HG03432 (cell line): ENCODE measurements around the gene COL24A1.
A peak's percentile ranks its signal among the peaks of the same experiment; 100 is the strongest.
"Not testable (repeated sequence)": the region's sequence is repeated elsewhere in the genome, so short reads cannot be mapped to it uniquely, and the experiment has no call there.

Experiments used
- ATAC-seq: cut with Tn5 transposase; IDR thresholded peaks from one replicate; pipeline ENCODE4 v1.9.1; 2021; ENCODE audit warnings: mild to moderate bottlenecking, moderate library complexity; ENCODE audit not compliant: unreplicated experiment

Gene COL24A1

DNA sequence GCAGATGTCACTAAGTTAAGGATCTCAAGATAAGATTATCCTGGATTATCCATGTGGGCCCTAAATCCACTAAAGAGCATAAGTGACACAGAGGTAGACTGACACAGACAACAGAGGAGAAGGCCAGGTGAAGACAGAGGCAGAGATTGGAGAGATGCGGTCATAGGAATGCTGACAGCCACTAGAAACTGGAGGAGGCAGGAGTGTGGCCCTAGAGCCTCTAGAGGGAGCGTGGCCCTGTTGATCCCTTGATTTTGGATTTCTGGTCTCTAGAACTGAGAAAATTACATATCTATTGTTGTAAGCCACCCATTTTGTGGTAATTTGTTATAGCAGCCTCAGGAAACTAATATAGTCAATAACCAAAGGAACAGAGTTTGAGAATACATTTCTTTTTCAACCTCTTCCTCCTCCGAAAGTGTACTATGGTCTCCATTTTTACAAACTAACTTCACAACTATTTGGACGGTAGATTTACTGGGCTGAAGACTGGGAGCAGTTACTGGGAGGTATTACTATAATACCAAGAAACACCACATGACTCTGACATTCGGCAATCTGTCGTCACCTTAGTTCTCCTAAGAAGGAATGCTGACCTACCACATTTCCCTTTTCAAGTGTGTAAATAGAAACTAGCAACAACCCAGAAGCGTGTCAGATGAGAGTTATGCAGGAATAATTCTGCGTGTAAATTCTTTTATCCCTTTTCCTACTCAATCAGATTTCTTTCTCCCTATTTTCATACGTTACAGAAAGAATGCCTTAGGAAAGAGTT is 332.3 kb downstream of the COL24A1 start:
- ATAC-seq, result no peak

DNA sequence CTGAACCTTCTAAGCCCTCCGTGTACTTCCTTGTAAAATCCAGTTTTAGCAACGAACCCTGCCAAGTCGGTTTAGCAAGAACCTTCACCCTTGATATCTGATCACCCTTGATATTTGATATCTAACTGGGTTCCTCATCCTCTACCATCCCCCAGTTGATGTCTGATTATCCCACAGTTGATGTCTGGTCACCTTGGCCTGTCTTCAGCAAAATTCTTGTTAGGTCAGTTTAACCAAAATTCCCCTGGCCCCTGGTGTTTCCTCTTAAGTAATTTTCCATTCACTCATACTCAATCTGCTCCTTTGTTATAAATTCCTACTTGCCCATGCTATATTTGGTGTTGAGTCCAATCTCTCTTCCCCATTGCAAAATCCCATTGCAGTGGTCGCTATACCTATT is 333.9 kb downstream of the COL24A1 start:
- no peak for ATAC-seq

DNA sequence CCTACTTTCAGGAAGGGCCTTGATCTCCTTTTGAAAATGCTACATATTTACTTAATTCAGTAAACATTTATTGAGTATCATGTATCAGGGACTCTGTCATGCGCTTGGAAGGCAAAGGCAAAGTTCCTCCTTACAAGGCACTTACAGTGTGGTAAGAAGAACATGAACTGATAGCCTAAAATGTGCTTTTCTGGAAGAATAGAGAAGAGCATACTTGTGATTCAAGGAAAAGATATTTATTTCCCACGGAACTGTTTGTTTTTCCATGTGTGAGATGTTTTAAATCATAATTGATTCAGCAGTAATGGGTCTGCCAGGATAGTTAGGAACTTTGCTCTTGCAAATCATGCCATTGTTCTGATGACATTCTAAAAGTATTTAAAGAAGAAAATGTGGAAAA is 338.2 kb downstream of the COL24A1 start:
- ATAC-seq, result no peak

DNA sequence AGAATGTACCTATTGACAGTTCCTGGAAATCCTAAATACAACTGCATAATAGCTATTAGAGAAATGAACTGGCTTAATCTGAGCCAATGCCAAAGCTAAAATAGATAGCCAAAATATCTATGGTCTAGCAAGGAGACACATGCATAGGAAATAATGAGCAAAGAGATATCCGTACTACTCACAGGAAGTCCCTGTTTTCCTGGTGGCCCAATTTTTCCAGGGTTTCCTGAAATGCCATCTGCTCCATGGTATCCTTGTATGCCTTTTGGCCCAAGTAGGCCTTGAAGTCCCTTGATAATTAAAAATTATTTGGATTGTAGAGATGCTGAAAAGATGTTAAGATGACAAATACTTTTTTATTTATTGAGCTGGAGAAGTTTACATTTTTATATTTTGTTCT is 340.0 kb downstream of the COL24A1 start:
- ATAC-seq, result no peak

DNA sequence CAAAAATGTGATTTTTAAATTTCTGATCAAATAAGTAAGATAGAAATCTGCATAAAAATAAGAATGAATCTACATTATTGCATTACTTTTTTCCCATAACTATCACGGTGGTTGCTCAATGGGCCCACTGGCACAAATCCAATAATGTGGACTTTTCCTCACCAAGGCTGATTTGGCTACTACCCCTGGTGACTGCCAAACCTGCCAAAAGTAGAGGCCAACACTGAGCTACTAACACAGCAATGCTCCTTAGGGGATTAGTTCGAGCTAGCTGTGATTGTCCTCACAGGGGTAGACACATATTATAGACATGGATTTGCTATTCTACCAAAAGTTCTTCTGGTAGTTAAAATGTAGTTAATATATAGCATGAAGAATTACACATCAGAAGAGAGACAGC is 340.7 kb downstream of the COL24A1 start:
- ATAC-seq, result no peak

DNA sequence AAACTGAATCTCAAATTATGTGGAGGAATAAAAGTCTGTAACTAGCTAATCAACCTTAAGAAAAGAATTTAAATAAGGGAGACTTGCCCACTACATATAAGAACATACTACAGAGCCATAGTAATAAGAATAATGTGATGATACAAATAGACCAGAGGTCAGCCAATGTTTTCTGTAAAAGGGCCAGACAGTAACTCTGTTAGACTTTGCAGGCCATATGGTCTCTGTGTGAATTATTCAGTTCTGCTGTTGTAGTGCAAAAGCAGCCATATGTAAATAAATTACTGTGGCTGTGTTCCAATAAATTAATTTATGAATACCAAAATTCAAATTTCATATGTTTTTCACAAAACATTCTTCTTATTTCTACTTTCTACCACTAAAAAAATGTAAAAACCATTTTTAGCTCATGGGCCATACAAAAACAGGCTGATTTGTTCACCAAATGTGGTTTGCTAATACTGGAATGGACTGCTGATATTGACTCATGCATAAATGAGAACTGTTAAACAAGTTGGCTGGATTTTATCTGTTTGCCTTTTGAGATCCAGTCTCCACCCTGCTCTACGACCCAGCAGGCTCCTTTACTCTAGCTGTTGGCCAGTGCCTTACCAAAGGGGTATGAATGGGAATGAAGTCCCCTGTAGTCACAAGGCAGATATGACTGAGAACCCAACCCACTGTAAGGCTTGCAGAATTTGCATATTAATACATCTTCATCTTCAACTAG is 350.2 kb downstream of the COL24A1 start:
- no peak for ATAC-seq

DNA sequence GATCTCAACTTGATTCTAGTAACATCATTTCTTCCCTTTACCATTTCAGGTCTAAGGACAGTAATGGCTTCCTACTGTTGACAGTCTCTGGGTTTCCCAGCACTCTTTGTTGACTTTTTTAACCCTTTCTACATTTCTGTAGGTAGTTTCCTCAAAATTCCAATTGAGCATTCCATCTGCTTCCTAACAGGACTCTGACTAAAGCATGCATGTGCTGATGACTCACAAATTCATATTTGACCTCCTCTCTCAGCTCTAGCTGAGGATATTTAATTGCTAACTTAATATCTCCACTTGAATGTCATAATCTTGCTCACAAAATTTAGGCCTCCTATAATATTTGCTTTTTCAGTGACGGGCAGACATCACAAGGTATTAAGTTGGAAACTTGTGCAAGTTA is 355.1 kb downstream of the COL24A1 start:
- ATAC-seq, result no peak

DNA sequence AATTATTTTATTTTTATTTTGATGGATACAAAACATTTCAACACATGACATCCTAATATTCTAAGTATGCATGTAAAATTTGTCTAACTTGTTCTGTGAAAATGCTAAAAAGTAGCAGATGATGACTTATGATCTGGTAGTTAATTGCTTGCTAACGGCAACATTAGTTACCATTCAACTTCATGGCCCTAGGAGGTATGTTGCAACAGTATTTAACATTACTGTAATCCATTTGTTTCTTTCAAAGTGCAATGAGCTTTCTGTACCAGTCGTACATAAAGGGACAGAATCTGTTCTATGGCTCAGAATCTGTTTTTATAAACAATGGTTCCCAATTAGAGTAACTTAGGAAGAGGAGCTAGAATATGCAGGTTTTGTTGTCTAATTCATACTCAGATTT is 356.8 kb downstream of the COL24A1 start:
- ATAC-seq, result no peak

DNA sequence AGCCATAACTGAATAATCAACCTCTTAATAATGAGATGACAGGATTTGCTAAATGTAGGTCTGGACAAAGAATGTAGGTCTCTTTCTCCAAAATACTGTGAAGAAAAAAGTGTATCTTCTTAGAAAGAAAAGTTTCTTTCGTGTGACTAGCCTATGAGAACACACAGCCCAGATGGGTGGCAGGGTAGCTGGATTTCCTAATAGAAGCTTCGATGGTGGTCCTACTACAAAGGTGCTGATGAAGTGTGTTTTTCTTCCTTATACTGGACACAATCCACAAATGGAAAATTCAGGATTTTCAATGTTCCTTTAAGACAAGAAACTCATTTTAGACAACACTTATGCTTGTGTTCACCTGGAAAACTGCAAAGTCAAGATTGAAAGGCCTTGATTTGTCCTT is 358.2 kb downstream of the COL24A1 start:
- ATAC-seq, result no peak

DNA sequence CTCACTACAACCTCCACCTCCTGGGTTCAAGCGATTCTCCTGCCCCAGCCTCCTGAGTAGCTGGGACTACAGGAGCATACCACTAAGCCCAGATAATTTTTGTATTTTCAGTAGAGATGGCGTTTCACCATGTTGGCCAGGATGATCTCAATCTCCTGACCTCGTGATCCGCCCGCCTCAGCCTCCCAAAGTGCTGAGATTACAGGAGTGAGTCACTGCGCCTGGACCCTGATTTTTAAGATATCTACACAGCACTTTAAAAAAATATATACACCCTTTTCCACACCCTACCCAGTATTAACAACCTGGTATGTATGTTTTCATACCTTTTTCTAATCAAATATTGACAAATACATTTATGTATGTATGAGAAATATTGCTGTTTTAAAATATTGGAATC is 379.6 kb downstream of the COL24A1 start:
- ATAC-seq, result not testable (repeated sequence)

DNA sequence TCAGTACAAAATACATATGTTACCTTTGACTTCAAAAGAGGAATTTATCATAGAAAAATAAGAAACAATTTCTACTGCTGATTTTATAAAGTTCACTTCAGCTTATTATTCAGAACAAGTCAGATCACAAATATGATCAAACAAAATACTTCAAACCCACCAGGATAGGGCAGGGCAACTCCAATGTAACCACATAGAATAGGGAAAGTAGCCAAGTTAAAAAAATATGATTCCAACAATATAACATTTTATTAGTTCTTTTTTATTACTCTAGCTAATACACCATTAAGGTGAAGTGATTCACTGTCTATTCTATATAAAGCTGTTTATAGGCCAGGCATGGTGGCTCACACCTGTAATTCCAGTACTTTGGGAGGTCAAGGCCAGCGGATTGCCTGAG is 393.8 kb downstream of the COL24A1 start:
- ATAC-seq, result no peak

DNA sequence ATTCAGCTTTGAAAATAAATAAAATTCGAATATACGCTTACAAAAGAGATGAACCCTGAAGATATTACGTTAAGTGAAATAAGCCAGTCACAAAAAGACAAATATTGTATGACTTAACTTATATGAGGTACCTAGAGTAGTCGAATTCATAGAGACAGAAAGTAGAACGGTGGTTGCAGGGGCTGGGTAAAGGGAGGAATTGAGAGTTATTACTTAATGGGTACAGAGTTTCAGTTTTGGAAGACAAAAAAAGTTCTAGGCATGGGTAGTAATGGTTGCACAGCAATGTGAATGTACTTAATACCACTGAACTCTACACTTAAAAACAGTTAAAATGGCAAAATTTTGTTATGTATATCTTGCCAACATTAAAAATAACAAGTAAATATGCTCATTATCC is 399.7 kb downstream of the COL24A1 start:
- no peak for ATAC-seq

DNA sequence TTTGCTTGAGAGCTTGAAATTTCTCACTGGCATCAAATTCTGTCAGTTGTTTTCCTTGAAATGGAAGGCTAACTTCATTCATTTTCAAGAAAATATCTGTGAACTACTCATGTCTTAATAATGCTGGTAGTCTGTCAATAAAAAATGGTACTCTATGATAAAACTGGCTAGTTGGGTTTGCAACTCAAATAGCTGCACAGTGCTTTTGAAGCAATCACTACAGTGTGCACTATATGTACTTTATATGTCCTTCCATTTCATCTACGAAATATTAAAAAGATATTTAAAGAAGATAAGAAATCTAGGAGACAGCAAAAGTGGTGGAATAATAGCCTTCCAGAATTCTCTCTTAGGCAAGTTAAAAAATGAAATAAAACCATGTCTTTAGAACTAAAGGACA is 408.5 kb downstream of the COL24A1 start:
- no peak for ATAC-seq

DNA sequence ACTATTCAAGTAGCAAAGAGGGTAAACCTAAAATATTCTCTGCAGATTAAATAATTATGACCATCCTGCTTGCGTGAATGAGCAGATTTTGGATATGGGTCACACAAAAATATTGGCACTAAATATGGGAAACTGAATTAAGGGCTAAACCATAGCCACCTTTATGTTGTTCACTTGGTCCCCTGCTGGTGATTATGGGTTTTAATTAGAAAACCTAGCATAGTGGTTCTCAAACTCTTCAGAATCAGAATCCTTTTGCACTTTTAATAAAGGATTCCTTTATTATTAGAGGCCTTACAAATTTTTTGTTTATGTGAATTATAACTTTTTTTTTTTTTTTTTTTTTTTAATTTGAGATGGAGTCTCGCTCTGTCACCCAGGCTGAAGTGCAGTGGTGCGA is 409.8 kb downstream of the COL24A1 start:
- no peak for ATAC-seq

DNA sequence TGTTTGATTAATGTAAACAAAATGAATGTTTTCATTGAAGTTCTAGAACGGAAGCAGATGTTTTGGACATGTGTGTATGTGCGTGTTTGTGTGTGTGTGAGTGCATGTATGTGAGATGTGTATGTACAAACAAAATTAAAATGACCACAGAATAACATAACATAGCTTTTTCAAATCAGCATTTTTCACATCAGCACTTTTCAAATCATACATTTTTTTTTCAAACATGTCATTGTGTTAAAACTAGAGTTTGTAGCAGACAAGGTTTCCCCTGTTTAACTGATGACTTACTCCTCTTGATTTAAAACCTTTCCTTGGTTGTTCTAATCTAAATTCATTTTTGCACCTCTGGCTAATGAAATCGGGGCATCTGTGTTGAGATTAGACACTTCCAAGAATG is 412.8 kb downstream of the COL24A1 start:
- ATAC-seq, result no peak

DNA sequence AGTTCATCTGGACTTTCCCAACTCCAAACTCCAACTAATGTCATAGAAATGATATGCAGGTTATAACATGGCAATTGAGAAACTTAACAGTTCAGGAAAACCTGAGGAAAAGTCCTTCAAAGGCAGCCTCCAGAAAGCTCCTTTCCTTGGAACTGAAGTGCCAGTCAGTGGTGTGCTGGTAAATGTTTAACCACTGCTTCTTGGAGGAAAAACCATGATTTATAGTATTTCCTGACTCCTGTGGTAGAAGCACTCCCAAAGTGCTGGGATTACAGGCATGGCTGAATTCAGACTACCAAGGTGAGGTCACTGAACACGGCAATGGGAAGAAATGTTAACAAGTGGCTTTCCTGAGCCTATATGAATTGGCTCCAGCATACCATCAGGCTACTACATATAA is 421.6 kb downstream of the COL24A1 start:
- ATAC-seq, result no peak

DNA sequence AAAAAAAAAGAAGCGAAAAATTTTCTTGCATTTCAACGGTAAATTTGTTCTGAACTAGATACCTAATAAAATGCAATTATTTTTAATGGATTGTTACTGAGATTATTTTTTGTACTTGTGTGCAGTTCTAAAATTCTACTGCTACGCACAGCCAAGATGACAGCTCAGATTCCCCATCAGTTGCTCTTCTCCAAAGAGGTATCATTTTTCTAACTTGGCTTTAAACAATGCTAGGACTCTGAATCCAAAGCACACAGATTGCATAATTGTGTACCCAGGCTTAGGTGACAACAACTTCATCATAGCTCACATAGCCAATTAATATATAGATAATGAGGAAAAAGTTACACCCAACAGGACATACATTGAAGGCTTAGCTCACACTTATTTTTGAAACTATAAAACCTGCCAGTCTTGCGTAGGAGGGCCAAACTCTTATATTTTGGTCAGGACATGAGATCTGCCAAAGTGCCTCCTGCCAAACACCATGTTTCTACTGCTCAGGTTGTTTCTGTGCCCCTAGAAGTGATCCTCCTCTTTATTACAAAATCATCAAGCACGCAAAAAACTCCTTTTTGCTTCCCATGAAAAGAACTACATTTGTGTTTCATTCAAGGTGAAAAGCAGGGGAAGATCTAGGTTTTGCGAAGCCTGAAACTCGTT is 437.8 kb downstream of the COL24A1 start:
- no peak for ATAC-seq

DNA sequence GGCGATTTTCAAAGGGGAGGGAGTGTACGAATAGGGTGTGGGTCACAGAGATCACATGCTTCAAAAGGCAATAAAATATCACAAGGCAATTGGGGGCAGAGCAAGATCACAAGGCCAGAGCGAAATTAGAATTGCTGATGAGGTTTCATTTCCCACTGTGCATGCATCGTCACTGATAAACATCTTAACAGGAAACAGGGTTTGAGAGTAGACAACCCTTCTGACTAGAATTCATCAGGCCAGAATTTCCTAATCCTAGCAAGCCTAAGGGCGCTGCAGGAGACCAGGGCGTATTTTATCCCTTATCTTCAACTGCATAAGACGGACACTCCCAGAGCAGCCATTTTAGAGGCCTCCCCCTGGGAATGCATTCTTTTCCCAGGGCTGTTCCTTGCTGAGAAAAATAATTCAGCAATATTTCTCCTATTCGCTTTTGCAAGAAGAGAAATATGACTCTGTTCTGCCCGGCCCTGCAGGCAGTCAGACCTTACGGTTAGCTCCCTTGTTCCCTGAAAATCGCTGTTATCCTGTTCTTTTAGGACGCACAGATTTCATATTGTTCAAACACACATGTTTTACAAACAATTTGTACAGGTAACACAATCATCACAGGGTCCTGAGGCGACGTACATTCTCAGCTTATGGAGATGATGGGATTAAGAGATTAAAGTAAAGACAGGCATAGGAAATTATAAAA is 442.0 kb downstream of the COL24A1 start:
- ATAC-seq, result not testable (repeated sequence)

DNA sequence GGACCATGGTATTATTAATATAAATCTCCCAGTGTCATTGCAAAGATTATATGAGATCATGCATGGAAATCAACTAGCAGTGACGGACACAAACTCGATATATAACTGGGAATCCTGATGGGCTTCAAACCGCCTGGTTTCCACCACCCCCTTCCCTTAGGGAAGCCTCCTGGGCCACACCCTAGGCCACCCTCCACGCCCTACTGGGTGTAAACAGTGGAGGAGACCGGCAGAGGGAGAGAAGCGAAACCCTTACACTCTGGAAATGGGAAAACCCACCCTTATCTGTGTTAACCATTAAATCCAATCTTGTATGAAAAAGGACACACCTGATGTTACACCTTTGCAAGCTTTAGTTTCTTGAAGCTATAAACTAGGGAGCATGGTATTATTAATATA is 447.7 kb downstream of the COL24A1 start:
- no peak for ATAC-seq

DNA sequence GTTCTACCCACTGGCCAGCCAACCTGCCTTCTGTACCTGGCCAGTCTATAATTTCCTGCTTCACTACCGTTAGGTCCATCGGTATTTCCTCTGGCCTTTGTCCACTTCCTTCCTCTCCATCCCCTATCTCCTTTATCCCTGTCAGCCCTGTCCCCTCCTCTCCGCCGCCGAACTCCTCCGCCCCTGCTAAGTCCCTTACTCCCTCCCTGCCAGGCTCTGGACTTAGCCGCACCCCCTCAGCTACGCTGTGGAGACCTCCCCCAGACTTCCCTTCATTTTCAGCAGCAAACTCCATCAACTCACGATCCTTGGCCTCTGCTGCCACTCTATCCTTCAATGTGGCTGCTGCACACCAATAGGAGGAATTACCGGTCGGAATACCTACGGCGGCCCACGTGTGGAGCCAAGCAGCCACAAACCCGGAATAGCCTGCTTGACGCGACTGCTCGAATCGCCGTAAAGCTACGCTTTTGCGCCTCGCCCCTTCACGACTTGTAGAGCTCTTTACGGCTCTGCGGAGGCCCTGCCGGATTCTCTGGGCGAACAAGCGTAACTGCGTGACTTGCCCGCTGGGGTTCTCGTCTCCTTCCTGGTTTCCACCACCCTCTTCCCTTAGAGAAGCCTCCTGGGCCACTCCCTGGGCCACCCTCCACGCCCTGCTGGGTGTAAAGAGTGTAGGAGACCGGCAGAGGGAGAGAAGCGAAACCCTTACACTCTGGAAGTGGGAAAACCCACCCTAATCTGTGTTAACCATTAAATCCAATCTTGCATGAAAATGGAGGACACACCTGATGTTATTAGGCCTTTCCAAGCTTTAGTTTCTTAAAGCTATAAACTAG is 448.4 kb downstream of the COL24A1 start, which contains the start of gene ZNHIT6:
TSS of gene ZNHIT6 (minus strand) at position 444 of the 839 bp plus-strand sequence. CDS start at position 295, 149 bp downstream.
- ATAC-seq, result peak; percentile 90
